Thoracic aorta (tissue), 2 donors: ENCODE data around the gene MYO3B. TPM values are rescaled to one million over a fixed set of nuclear protein-coding genes. Genes with fewer than 3 reads are reported as not detected.

Experiments used
- ATAC-seq: fragments of 150-250 bp; one replicate; pipeline ENCODE4 v1.8.0; 2017; ENCODE audit warnings: low read depth; ENCODE audit not compliant: insufficient number of reproducible peaks, low FRiP score
- DNase-seq: peaks from one replicate; pipeline ENCODE4 v3.0.0-alpha.2; 2020; ENCODE audit warnings: low spot score
- H3K27ac ChIP-seq, 2 donors: fragments of 200-600 bp; sonication (generic); 1 replicate in 1 of 2; 2 replicates in 1 of 2; pipeline ENCODE4 v1.5.1; 2016; ENCODE audit warnings: mild to moderate bottlenecking in 2 of 2, moderate library complexity in 2 of 2
- H3K27me3 ChIP-seq: fragments of 200-600 bp; sonication (generic); replicated peaks from 2 replicates; pipeline ENCODE4 v1.6.0; 2016; ENCODE audit warnings: mild to moderate bottlenecking; ENCODE audit not compliant: insufficient read depth
- H3K36me3 ChIP-seq: fragments of 200-600 bp; sonication (generic); one replicate; pipeline ENCODE4 v1.5.1; 2016
- H3K4me1 ChIP-seq, 2 donors: fragments of 200-600 bp; sonication (generic); 1 replicate in 1 of 2; 2 replicates in 1 of 2; pipeline versions ENCODE4 v1.5.1 to v1.6.0; 2016; ENCODE audit warnings: low read depth in 2 of 2, mild to moderate bottlenecking in 1 of 2; ENCODE audit not compliant: control insufficient read depth in 1 of 2
- H3K4me3 ChIP-seq: fragments of 200-600 bp; sonication (generic); 2 replicates; pipeline ENCODE4 v1.5.1; 2016; ENCODE audit warnings: mild to moderate bottlenecking
- H3K9me3 ChIP-seq: fragments of 200-600 bp; sonication (generic); 2 replicates; pipeline ENCODE4 v1.5.1; 2016
- CTCF ChIP-seq: fragments of 200-600 bp; sonication (generic); IDR thresholded peaks from one replicate; pipeline ENCODE4 v1.5.1; 2019; ENCODE audit warnings: antibody characterized with exemption
- total RNA-seq, 2 donors: library from RNA; depleted of rRNA; stranded (reverse); fragments of >200 nt; gene quantifications; one replicate each; pipeline versions ENCODE4 v1.1.0 to v1.2.3, GENCODE V29; 2016

Gene MYO3B
- total RNA-seq, 2 donors from 2014 or later: not detected

GRCh38 chr2:170216428-170216827, 38.5 kb downstream of the MYO3B start:
- H3K9me3 ChIP-seq: no peaks in the 10 kb centered on the region
- no peak for DNase-seq
- peaks cover 0 to 13% of the 10 kb centered on the region in 2 donors for H3K4me1 ChIP-seq
- H3K4me3 ChIP-seq: no peak overlapping the region
- TF ChIP-seq CTCF: no peak
- H3K27ac ChIP-seq: no peak overlapping the region
- no peak for ATAC-seq
- no peaks in the 10 kb centered on the region for H3K27me3 ChIP-seq
- H3K36me3 ChIP-seq: no peaks in the 10 kb centered on the region

GRCh38 chr2:170216981-170217380, 39.0 kb downstream of the MYO3B start:
- H3K9me3 ChIP-seq: no peaks in the 10 kb centered on the region
- H3K36me3 ChIP-seq: no peaks in the 10 kb centered on the region
- no peaks in the 10 kb centered on the region for H3K27me3 ChIP-seq
- H3K27ac ChIP-seq: no peak overlapping the region
- H3K4me1 ChIP-seq: peaks cover 2 to 13% of the 10 kb centered on the region in 2 donors
- no peak for DNase-seq
- TF ChIP-seq CTCF: no peak
- no peak overlapping the region for H3K4me3 ChIP-seq
- ATAC-seq: no peak

GRCh38 chr2:170217778-170218251, 39.9 kb downstream of the MYO3B start:
- Histone ChIP-seq H3K36me3 (no peaks in the 10 kb centered on the region), H3K27me3 (no peaks in the 10 kb centered on the region), H3K4me3 (no peak overlapping the region), H3K4me1 (peaks cover 2 to 13% of the 10 kb centered on the region in 2 donors), H3K9me3 (no peaks in the 10 kb centered on the region), H3K27ac (no peak overlapping the region)
- DNase-seq (no peak), ATAC-seq (no peak)
- no peak for TF ChIP-seq CTCF

GRCh38 chr2:170218456-170218855, 40.5 kb downstream of the MYO3B start:
- DNase-seq (no peak), ATAC-seq (no peak)
- H3K27me3 ChIP-seq: no peaks in the 10 kb centered on the region

GRCh38 chr2:170218931-170219330, 41.0 kb downstream of the MYO3B start:
- no peaks in the 10 kb centered on the region for H3K27me3 ChIP-seq
- H3K9me3 ChIP-seq: no peaks in the 10 kb centered on the region
- DNase-seq (no peak), ATAC-seq (no peak)
- no peak for TF ChIP-seq CTCF
- no peak overlapping the region for H3K27ac ChIP-seq
- H3K4me1 ChIP-seq: peaks cover 2 to 13% of the 10 kb centered on the region in 2 donors
- no peak overlapping the region for H3K4me3 ChIP-seq
- no peaks in the 10 kb centered on the region for H3K36me3 ChIP-seq

More at GRCh38 chr2:170218456-170218855, 40.5 kb downstream of the MYO3B start:
- Histone ChIP-seq H3K9me3 (no peaks in the 10 kb centered on the region), H3K4me3 (no peak overlapping the region), H3K36me3 (no peaks in the 10 kb centered on the region), H3K4me1 (peaks cover 2 to 13% of the 10 kb centered on the region in 2 donors), H3K27ac (no peak overlapping the region)
- TF ChIP-seq CTCF: no peak
